Measurements from ENCODE around the gene MFSD6. TPM values are rescaled to one million over a fixed set of nuclear protein-coding genes. Genes with fewer than 3 reads are reported as not detected.

Gene MFSD6
- total and polyA plus RNA-seq, 2 of the 8 experiments (the other 6 are each of a cell fraction or from before 2014, with no cell fraction given): 1.8 to 5.1 TPM

- POLR2A ChIA-PET (ENCODE audit: partially characterized antibody): no interaction called here
- Histone ChIP-seq H3K18ac (ENCODE audit: extremely low read depth, low read length) (no peak overlapping the region), H2AFZ (ENCODE audit: low read length) (no peak overlapping the region), H3K36me3 (ENCODE audit: control insufficient read depth in 2 of 4, insufficient read depth in 4 of 4, low read length in 3 of 4) (no peaks in the 10 kb centered on the region), H3K14ac (ENCODE audit: insufficient read length) (no peak overlapping the region), H3K56ac (replicated peaks; ENCODE audit: insufficient read length, low read depth, low read length) (no peak overlapping the region), H4K91ac (replicated peaks; ENCODE audit: insufficient read length, low read length) (no peak overlapping the region), H3K27ac (ENCODE audit: low read depth, low read length) (no peak overlapping the region), H3K9me3 (ENCODE audit: insufficient read depth in 2 of 2, low read depth in 1 of 2, low read length in 1 of 2) (no peaks in the 10 kb centered on the region), H3K27me3 (replicated peaks in 1 of 4; ENCODE audit: control insufficient read depth in 3 of 4, extremely low read depth in 1 of 4, insufficient read depth in 3 of 4, low read length in 3 of 4) (no peaks in the 10 kb centered on the region), H3K4ac (replicated peaks; ENCODE audit: insufficient read length, low read depth, low read length) (no peak overlapping the region), H2BK12ac (ENCODE audit: low read depth, low read length) (no peak overlapping the region), H2BK20ac (ENCODE audit: low read length) (no peak overlapping the region), H3K79me1 (ENCODE audit: low read depth, low read length) (no peaks in the 10 kb centered on the region), H4K8ac (ENCODE audit: extremely low read depth, insufficient read depth, low read length) (no peak overlapping the region), H3K9ac (replicated peaks in 1 of 4; ENCODE audit: extremely low read depth in 1 of 4, low read depth in 3 of 4, low read length in 3 of 4) (no peak overlapping the region), H2BK15ac (ENCODE audit: low read length) (no peak overlapping the region), H3K79me2 (ENCODE audit: control insufficient read depth in 1 of 2, insufficient read depth in 2 of 2, low read length in 2 of 2) (no peaks in the 10 kb centered on the region), H3K4me1 (replicated peaks in 1 of 4; ENCODE audit: control insufficient read depth in 3 of 4, insufficient read depth in 4 of 4, low read length in 3 of 4) (no peaks in the 10 kb centered on the region), H3K23ac (ENCODE audit: insufficient read length) (no peak overlapping the region), H3K4me3 (ENCODE audit: extremely low read depth in 1 of 4, insufficient read depth in 2 of 4, low read depth in 3 of 4, low read length in 4 of 4) (no peak overlapping the region), H3K23me2 (ENCODE audit: low read depth, low read length) (no peaks in the 10 kb centered on the region), H4K5ac (ENCODE audit: insufficient read length, low read depth, low read length) (no peak overlapping the region), H2BK120ac (replicated peaks; ENCODE audit: low read depth, low read length) (no peak overlapping the region), H3K4me2 (ENCODE audit: insufficient read depth in 1 of 2, low read depth in 2 of 2, low read length in 2 of 2) (no peak overlapping the region), H2BK5ac (ENCODE audit: low read depth, low read length) (no peak overlapping the region), H2AK5ac (ENCODE audit: low read depth, low read length) (no peak overlapping the region), H4K20me1 (replicated peaks in 1 of 2; ENCODE audit: control insufficient read depth in 1 of 2, insufficient read depth in 2 of 2, low read length in 2 of 2) (no peaks in the 10 kb centered on the region)
- TF ChIP-seq RXRA (IDR thresholded peaks at IDR 0.05; ENCODE audit: insufficient read depth, low read depth, low read length): no peak
- no peak for TF ChIP-seq CTBP2 (IDR thresholded peaks at IDR 0.05; ENCODE audit: borderline replicate concordance, insufficient read depth, insufficient read length, low read length)
- TF ChIP-seq TAF1 (IDR thresholded peaks at IDR 0.05; ENCODE audit: low read depth, low read length): no peak
- TF ChIP-seq TBP (IDR thresholded peaks at IDR 0.05; ENCODE audit: low read depth, low read length): no peak
- WGBS, 2 experiments (ENCODE audit: extremely low coverage in 1 of 2, insufficient coverage in 1 of 2, insufficient read length in 1 of 2, insufficient replicate concordance in 2 of 2, low coverage in 1 of 2, low lambda C conversion rate in 2 of 2, missing lambda C conversion rate in 1 of 2): 62% methylated on average over 2 of the region's 2 CpGs; no CpG with 5 or more reads in 1 of the 2 experiments
- CTCF ChIA-PET (ENCODE audit: partially characterized antibody): interaction anchor here (0.6 to 1.1 kb wide), 2 partner anchors 101 to 498 kb away, joined by 3 read pairs; no protein-coding TSS in a partner anchor
- FAIRE-seq: no peak
- no peak for DNase-seq (ENCODE audit: low read depth in 1 of 2, low spot score in 2 of 2)
Measured at GRCh38 chr2:190481339-190481738, 73.2 kb downstream of the MFSD6 start.
